GM19240 (cell line): ENCODE measurements around the gene UNCX.
"Not testable (repeated sequence)": the region's sequence is repeated elsewhere in the genome, so short reads cannot be mapped to it uniquely, and the experiment has no call there.

ENCODE experiments used
- DNase-seq: peaks from one replicate; pipeline ENCODE4 v3.0.0; 2011; ENCODE audit warnings: low spot score; ENCODE audit not compliant: insufficient read length

UNCX gene

DNA sequence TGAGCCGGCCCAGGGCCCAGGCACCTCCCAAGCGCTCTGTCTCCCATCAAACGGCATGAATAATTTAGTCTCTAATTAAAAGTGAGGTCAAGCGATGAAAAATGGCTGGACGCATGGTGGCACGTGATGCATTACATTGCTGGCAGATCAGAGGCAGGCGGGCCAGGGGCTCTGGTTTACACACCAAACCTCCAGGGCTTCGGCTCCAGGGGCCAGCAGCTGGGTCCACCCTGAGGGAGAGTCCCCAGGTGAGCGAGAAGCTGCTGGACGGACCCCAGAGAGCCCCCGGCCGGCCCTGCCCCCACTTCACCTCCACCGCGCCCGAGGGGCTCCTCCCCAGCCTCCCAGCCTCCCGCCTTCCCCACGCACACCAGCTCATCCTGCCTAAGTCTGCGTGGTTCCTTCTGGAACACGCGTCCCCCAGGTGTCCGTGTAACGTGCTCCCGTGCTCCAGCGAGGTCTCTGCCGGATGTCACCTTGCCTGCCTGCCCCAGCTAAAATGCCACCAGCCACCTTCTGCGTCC, 23.2 kb downstream of the UNCX start:
- DNase-seq, result no peak

DNA sequence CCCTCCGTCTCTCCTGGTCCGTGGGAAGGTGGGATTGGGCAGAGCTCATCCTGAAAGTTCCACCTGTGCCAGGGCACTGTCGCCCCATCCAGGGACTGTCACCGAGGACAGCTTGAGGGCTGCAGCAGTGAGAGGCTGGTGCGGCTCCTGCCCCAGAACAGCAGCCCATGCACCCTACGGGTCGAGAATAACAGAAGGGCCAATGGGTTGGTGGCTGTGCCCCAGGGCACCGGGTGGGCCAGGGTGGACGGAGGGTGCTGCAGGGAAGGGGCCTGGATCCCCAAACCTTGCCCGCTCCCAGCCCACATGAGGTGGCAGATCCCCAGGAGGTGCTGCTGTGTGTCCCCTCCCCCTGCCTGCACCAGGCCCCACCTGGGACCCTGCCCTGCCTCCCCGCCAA, 23.9 kb downstream of the UNCX start:
- DNase-seq, result no peak

DNA sequence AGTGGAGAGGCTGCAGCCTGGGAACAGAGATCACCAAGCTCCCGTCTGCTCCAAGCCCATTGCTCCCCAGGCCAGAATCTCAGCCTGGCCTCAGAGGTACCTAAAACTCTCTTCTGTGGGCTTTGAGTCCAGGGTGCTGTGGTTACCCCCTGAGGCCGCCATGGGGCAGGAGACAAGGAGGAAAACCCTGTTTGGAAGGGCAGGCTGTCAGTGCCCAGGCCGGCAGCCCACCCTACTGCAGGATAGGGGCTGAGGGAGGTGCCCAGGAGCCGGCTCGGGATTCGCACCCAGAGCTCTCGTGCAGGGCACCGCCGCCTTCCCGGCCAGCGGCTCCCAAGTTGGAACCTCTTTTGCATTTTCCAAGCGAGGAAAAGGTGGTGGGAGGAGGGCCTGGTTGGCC, 24.5 kb downstream of the UNCX start:
- no peak for DNase-seq

DNA sequence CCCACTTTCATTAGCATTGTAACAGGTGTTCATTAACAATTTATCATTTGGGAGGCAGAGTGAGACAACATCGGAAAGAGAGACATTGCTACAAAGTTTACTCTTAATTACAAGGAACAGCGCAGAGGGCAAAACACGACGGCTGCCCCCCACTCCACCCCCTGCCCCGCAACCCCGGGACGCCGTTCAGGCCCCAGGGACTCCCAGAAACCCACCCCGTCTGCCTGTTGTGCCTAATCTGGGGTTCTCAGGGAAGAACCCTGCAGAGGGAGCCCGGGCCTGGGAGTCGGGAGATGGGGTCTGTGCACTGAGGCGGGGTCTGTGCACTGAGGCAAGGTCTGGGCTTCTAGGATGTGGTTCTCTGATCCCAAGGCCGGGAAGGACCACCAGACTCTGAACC, 25.2 kb downstream of the UNCX start:
- DNase-seq, result no peak

DNA sequence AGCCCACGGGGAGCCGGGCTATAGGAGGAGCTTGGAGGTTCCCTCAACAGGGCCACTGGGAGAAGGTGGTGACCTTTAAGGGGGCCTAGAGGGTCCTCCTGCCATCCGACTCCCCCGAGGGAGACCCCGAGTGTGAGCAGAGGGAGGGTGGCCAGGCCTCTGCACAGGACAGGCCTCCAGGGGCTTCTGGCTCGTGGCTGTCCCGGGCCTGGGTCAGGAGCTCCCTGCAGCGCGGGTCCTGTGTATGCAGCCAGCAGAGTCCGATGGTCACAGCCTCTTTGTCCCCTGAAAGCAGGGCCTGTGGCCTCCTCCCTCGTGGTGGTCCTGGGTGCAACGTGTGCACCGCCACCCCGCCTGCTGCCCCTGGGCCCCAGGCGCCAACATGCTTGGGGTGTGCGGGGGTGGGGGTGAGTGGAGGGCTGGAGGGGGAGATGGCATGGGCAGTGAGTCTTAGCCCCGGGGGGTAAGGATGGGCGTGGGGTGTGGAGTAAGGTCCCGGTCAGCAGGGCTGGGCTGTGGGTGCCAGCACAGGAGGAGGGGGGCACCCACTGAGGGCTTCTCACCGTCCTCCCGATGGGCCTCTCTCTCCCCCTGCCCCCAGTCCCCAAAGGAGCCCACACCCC, 27.1 kb downstream of the UNCX start:
- DNase-seq, result no peak

DNA sequence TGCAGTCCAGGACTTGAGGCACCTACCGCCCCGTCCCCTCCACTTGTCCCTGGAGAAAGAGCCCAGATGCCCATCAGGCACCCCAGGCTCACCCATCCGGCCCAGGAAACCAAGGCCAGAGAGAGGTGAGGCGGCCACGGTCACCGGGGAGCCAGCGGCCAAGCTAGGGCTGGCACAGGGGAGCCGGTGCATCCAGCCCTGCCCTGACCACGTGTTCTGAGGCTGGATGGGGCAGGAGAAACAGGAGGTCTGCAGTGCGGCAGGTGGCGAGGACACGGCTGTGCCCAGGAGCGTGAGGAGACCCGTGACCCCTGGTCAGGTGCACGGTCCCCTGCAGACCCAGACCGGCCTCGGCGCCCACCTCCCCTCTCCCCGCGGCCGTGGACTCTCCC, 27.6 kb downstream of the UNCX start:
- DNase-seq, result no peak

DNA sequence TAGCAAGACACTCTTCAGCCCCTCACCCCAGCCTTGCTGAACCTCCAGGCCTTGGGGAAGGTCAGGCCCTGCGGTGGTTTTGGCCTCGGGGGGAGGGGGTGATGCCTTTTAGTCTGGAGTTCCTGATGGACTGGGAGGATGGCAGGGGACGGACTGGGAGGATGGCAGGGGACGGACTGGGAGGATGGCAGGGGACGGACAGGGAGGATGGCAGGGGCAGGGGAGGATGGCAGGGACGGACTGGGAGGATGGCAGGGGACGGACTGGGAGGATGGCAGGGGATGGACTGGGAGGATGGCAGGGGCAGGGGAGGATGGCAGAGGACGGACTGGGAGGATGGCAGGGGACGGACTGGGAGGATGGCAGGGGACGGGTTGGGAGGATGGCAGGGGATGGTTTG, 28.4 kb downstream of the UNCX start:
- DNase-seq, result not testable (repeated sequence)

DNA sequence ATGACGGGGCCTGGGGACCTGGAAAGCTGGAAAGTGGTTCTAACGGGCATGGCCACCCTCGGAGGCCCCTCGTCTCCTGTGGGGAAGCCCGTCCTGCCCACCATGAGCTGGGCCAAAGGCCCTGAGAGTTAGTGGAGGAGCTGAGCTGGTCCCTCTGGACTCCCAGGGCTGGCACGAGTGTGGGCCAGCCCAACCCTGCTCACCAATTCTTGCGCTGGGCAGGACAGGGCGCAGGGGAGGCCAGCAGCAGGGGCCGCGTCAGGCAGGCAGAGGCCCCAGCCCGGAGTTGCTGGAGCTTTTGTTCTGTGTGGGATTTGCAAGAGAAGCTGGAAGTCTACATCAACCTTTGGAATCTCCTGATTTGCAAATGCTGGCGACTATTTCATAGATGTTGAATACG, 29.8 kb downstream of the UNCX start:
- no peak for DNase-seq

DNA sequence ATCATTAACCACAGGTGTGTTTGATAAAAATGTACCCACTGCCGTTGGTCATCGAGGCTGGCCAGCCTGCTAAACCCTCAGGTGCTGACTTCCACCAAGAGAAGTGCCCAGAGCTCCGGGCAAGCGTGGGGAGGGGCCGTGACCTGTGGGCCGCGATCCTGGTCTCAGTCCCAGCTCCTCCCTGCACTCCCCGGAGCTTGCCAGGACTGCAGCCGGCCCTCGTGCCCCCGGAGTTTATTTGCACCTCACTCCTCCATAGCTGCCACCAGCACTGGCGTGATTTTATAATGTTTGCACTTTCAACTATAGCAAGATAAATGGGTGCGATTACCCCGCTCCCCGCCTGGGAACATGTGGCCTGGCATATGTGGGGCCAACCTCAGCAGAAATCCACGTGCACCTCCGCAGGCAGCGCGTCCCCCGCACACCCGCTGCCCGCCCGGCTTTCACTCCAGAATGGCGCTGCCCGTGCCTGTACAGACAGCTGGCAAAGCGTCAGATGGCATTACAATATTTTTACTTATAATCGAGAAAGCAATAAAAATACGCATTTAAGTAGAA, 30.8 kb downstream of the UNCX start:
- no peak for DNase-seq

DNA sequence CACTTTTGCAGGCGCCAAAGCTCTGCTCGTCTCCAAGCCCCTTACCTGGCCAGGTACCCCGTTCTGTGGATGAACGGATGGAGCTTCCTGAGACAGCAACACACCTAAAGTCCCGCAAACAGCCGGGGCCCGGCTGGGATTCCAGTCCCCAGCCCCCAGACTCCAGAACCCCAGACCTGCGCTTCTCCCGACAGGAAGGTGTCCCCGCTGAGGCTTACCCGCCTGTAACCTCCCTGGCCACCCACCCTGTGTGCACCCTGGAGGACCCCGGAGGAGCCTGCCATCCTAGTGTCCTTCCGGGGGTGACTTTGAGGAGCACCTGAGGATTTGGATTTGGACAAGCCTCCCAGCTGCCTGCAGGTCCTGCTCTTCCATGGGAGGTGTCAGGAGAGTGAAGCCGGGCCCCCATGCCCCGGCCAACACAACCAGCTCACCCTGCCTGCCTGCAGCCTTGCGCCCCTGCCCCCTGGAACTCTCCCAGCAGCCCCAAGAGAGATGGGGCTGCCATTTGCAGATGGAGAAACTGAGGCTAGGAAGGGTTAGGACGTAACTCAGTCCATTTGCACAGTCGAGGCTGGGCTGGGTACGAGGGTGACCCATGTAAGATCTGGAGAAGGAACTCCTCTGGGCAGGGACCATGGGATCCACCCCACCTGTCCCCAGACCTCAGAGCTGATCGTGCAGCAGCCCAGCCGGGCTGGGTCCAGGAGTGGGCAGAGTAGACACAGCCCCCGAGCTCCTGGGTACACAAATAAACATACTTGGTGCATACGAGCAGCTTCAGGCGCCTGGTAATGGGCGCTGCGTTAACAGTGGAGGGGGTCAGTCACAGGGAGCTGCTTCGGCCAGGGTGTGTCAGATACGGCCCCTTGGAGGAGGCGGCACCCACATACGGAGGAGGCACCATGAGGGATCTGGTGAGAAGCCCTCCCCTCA, 31.9 kb downstream of the UNCX start:
- DNase-seq, result no peak

DNA sequence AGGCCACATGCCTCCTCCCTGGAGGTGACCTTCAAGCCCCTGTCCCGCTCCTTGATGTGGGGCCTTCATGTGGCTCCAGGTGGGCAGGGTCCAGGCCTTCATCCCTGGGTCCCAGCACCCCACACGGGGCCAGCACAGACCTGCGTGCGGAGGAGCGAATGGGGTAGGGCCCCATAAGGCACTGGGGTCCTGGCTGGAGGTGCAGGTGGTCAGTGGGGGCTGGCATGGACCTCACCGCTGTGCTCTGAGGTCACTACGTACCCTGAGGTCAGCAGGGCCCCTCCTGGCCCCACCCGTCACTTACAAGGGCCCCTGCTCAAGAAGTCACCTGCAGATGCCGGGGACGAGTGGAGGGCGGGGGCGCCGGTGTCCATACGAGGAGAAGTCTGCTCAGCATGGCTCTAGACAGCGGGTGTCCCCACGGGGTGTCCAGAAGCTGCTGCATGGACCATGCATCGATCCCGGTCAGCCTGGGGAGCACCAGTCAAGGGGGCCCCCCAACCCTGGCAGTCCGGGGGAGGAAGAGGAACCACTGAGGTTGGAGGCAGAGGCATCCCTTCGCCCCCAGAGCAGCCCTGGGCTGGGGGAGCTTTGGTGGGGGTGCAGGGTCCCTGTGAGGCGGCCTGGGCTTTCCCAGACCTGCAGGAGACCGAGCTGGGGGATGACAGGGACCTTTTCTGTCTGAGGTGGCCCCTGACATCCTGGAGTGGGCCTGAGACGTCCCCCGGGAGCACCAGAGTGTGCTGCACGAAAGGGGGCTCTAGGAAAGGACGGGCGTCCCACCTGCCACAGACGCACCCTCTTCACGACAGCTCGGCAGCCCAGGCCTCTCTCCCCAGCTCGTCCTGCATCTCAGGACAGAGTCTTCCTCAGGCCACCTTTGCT, 34.6 kb downstream of the UNCX start:
- DNase-seq, result no peak

DNA sequence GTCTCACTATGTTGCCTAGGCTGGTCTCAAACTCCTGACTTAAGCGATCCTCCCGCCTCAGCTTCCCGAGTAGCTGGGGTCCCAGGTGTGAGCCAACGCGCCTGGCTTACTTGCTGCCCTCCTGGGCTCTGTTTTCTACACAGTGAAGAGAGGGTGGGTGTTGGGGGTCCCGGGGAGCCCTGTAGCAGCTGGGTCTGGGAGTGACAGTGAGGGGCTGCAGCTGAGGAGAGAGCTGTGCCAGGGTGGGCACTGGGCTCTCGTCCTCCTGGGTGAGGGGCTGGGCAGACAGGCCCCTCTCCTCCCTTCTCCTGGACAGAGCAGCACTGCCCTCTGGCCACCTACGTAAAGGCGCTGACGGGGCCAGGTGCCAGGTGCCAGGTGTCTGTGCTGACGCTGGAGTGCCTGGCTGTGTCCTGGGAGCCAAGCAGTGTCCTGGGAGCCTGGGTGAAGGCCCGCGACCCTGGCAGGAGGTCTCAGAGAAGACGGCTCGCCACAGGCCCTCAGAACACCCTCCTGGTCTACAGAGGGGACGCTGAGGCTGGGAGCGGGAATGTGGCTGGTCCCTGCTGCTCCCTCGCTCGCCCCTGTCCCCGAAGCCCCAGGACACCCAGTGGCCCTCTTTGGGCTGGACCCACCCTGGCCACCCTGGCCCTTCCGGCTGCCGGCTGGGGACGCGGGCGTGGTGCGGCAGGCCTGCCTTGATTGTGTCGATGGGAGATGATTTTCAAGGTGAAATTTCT, 35.6 kb downstream of the UNCX start:
- no peak for DNase-seq

DNA sequence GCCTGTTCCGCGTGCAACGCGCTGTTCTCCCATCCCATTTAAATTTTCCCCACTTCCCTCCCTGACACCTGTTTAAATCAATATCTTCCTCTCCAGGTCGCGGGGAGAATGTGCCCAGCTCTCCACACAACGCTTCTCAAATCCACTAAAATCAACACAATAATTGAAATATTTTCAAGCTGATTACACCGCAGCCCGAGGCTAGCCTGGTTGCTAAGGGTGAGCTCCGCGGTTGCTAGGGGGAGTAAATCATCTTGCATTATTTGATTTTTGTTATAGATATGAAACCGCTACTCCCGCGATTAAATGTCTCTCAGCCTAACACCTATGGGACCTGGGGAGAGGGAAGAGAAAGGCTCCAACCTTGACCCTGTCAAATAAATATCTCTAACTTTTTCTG, 36.2 kb downstream of the UNCX start:
- no peak for DNase-seq

DNA sequence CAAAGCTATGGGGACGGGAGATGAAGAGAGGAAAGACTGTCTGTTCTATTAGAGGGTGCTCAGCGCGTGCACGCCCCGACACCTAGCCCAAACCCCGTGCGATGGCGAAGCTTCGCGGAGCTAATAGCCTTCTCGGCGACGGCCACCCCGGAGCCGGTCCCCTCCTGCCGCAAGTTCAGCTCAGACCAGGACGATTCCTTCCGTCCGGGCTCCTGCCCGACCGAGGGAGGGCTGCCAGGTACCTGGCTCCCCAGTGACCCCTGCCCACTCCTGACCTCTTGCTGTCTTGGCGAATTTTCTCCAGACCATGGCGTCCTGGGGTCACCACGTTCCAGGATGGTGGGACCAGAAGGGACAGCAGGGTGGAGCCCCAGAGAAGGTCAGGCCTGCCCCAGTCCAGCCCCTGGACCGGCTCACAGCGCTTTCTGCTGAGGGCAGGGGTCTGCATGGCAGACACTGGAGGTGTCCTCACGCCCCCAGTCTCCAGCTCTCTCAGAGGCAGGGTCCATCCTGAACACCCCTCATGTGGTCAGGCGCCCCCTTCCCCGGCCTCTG, 36.7 kb downstream of the UNCX start:
- DNase-seq, result no peak

DNA sequence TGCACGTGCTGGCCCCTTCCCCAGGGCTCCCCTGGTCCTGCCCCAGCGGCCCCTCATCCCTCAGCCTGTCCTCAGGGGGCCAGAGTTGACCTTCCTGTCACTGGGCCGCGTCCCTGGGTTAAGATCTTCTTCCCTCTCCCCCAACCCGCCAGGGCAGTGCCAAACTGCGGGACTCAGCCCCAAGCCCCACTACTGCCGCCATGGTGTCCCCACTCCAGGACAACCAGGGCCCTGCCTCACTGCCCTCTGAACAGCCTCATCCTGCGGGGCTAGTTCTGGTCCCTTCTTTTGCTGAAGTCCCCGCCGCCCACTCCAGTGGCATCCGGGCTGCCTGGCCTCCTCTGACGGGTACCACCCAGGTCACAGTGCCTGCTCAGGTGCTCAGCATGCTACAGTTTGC, 37.5 kb downstream of the UNCX start:
- no peak for DNase-seq

DNA sequence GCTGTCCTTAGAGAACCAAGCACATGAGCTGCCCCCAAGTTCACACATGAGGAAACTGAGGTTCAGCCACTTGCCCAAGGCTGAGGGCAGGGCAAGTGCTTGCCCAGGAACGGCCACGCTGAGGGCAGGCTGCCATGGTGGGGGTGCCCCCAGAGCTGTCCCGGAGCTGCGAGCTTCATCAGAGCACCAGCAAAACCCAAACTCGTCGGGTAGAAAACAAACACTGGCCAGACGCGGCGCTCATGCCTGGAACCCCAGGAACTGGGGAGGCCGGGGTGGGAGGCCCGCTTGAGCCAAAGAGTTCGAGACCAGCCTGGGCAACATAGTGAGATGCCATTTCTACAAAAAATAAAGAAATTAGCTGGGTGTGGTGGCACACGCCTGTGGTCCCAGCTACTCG, 38.4 kb downstream of the UNCX start:
- DNase-seq, result no peak

DNA sequence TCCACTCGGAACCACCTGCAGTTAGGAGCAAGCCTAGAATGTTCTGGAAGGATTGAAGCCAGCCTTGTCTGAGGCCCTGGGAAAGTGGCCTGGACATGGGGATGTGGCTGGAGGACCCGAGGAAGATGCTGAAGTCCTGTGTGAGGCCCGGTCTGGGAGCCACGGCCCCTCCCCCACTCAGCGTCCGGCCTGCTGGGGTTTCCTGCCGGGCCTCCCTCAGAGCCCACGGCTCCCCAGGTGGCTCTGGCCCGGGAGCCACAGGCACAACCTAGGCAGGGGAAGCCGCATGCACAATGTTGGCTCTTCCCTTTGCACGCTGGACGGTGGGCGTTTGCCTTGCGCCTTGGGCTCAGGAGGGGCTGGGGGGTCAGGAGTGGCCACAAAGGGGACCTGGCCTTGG, 39.0 kb downstream of the UNCX start:
- DNase-seq, result no peak

DNA sequence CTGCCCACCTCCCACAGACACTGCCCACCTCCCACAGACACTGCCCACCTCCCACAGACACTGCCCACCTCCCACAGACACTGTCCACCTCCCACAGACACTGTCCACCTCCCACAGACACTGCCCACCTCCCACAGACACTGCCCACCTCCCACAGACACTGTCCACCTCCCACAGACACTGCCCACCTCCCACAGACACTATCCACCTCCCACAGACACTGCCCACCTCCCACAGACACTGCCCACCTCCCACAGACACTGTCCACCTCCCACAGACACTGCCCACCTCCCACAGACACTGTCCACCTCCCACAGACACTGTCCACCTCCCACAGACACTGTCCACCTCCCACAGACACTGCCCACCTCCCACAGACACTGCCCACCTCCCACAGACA, 39.5 kb downstream of the UNCX start:
- not testable (repeated sequence) for DNase-seq

DNA sequence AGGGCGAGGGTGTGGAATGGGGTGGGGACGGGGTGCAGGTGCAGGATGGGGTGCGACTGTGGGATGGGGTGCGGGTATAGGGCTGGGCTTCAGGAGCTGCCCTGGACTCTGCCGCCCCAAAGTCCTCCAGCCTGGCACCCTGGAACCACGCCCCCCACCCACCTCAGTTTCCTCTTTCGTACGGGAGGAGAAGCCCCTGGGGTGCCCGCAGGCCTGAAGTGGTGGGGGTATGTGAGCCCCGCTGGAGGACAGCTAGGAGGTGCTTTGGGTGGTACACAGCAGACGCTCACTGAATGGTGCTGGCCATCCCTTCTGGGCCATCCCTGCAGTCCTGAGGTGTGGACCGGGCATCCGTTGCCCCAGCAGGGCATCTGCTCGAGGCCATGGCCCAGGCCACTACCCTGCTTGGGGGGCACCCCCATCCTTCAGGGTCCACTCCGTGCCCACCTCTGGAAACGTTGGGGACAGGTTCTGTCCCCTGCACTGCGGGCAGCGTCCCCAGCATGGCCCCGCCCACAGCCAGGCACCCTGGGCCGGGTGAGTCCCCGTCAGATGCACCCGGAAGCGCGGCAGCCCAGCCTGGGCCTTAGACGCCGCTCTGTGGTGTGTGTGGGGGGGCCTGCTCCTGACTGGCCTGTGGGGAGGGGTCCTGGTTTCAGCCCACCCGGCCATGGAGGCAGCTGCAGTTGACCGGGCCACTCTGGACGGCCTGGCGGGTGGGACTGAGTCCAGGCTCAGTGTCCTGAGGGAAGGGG, 41.6 kb downstream of the UNCX start:
- no peak for DNase-seq
